ENCODE results near the gene CACNA2D4.
"Not testable (repeated sequence)": the region's sequence is repeated elsewhere in the genome, so short reads cannot be mapped to it uniquely, and the experiment has no call there.

Gene CACNA2D4

GRCh38 chr12:1945502-1945901, 27.1 kb upstream of the CACNA2D4 start:
- H3K27me3 ChIP-seq (ENCODE audit: insufficient read depth, low read length); H3K4me3 ChIP-seq (ENCODE audit: low read length); H3K9ac ChIP-seq (ENCODE audit: low read depth, low read length); H3K9me3 ChIP-seq (ENCODE audit: insufficient read depth, low read depth, low read length); H3K27ac ChIP-seq (ENCODE audit: low read depth, low read length): not testable (repeated sequence)
- H3K4me1 ChIP-seq (ENCODE audit: insufficient read depth, low read length): peaks cover 10% of the 10 kb centered on the region
- H3K36me3 ChIP-seq (ENCODE audit: insufficient read depth, low read length): peaks cover 52% of the 10 kb centered on the region
- WGBS: 91% methylated on average over 4 of the region's 5 CpGs

GRCh38 chr12:1939801-1940607, 21.6 kb upstream of the CACNA2D4 start:
- no peak overlapping the region for H3K9ac ChIP-seq (ENCODE audit: low read depth, low read length)
- no peaks in the 10 kb centered on the region for H3K9me3 ChIP-seq (ENCODE audit: insufficient read depth, low read depth, low read length)
- peaks cover 5% of the 10 kb centered on the region; the same call in 1 of the 2 replicates for H3K4me1 ChIP-seq (ENCODE audit: insufficient read depth, low read length)
- no peak overlapping the region for H3K27ac ChIP-seq (ENCODE audit: low read depth, low read length)
- WGBS: 43% methylated on average over 16 of the region's 16 CpGs
- H3K4me3 ChIP-seq (ENCODE audit: low read length): no peak overlapping the region
- peaks cover 12% of the 10 kb centered on the region for H3K36me3 ChIP-seq (ENCODE audit: insufficient read depth, low read length)
- H3K27me3 ChIP-seq (ENCODE audit: insufficient read depth, low read length): no peaks in the 10 kb centered on the region

- no peak overlapping the region for H3K4me3 ChIP-seq (ENCODE audit: low read length)
- no peaks in the 10 kb centered on the region for H3K9me3 ChIP-seq (ENCODE audit: insufficient read depth, low read depth, low read length)
- no peak overlapping the region for H3K27ac ChIP-seq (ENCODE audit: low read depth, low read length)
- H3K36me3 ChIP-seq (ENCODE audit: insufficient read depth, low read length): peaks cover 12% of the 10 kb centered on the region
- peaks cover 5% of the 10 kb centered on the region; the same call in 1 of the 2 replicates for H3K4me1 ChIP-seq (ENCODE audit: insufficient read depth, low read length)
- no peak overlapping the region for H3K9ac ChIP-seq (ENCODE audit: low read depth, low read length)
- H3K27me3 ChIP-seq (ENCODE audit: insufficient read depth, low read length): no peaks in the 10 kb centered on the region
- WGBS: 94% methylated on average over 10 of the region's 10 CpGs
Observed at GRCh38 chr12:1939331-1939730, 20.9 kb upstream of the CACNA2D4 start.

GRCh38 chr12:1937481-1938224, 19.2 kb upstream of the CACNA2D4 start:
- Histone ChIP-seq H3K4me1 (ENCODE audit: insufficient read depth, low read length) (peaks cover 5% of the 10 kb centered on the region; the same call in 1 of the 2 replicates), H3K27me3 (ENCODE audit: insufficient read depth, low read length) (no peaks in the 10 kb centered on the region), H3K9ac (ENCODE audit: low read depth, low read length) (no peak overlapping the region), H3K36me3 (ENCODE audit: insufficient read depth, low read length) (peaks cover 12% of the 10 kb centered on the region), H3K9me3 (ENCODE audit: insufficient read depth, low read depth, low read length) (no peaks in the 10 kb centered on the region), H3K4me3 (ENCODE audit: low read length) (no peak overlapping the region), H3K27ac (ENCODE audit: low read depth, low read length) (no peak overlapping the region)
- 95% methylated on average over 12 of the region's 12 CpGs for WGBS

GRCh38 chr12:1936406-1937320, 18.2 kb upstream of the CACNA2D4 start:
- H3K27me3 ChIP-seq (ENCODE audit: insufficient read depth, low read length): no peaks in the 10 kb centered on the region
- H3K27ac ChIP-seq (ENCODE audit: low read depth, low read length): no peak overlapping the region
- H3K4me3 ChIP-seq (ENCODE audit: low read length): no peak overlapping the region
- peaks cover 12% of the 10 kb centered on the region for H3K36me3 ChIP-seq (ENCODE audit: insufficient read depth, low read length)
- H3K9ac ChIP-seq (ENCODE audit: low read depth, low read length): no peak overlapping the region
- no peaks in the 10 kb centered on the region for H3K9me3 ChIP-seq (ENCODE audit: insufficient read depth, low read depth, low read length)
- WGBS: 94% methylated on average over 25 of the region's 25 CpGs
- H3K4me1 ChIP-seq (ENCODE audit: insufficient read depth, low read length): peaks cover 5% of the 10 kb centered on the region; the same call in 1 of the 2 replicates

GRCh38 chr12:1935700-1936378, 17.4 kb upstream of the CACNA2D4 start:
- Histone ChIP-seq H3K27ac (ENCODE audit: low read depth, low read length) (no peak overlapping the region), H3K9ac (ENCODE audit: low read depth, low read length) (no peak overlapping the region)
- WGBS: 93% methylated on average over 21 of the region's 21 CpGs

GRCh38 chr12:1935242-1935641, 16.8 kb upstream of the CACNA2D4 start:
- H3K36me3 ChIP-seq (ENCODE audit: insufficient read depth, low read length): peaks cover 6% of the 10 kb centered on the region
- H3K4me3 ChIP-seq (ENCODE audit: low read length): no peak overlapping the region
- no peak overlapping the region for H3K27ac ChIP-seq (ENCODE audit: low read depth, low read length)
- H3K27me3 ChIP-seq (ENCODE audit: insufficient read depth, low read length): no peaks in the 10 kb centered on the region
- H3K9ac ChIP-seq (ENCODE audit: low read depth, low read length): no peak overlapping the region
- peaks cover 5% of the 10 kb centered on the region; the same call in 1 of the 2 replicates for H3K4me1 ChIP-seq (ENCODE audit: insufficient read depth, low read length)
- no peaks in the 10 kb centered on the region for H3K9me3 ChIP-seq (ENCODE audit: insufficient read depth, low read depth, low read length)
- WGBS: 91% methylated on average over 10 of the region's 10 CpGs

More at GRCh38 chr12:1935700-1936378, 17.4 kb upstream of the CACNA2D4 start:
- H3K4me1 ChIP-seq (ENCODE audit: insufficient read depth, low read length): peaks cover 5% of the 10 kb centered on the region; the same call in 1 of the 2 replicates
- H3K27me3 ChIP-seq (ENCODE audit: insufficient read depth, low read length): no peaks in the 10 kb centered on the region
- H3K9me3 ChIP-seq (ENCODE audit: insufficient read depth, low read depth, low read length): no peaks in the 10 kb centered on the region
- H3K4me3 ChIP-seq (ENCODE audit: low read length): no peak overlapping the region
- peaks cover 6% of the 10 kb centered on the region for H3K36me3 ChIP-seq (ENCODE audit: insufficient read depth, low read length)

GRCh38 chr12:1934831-1935230, 16.4 kb upstream of the CACNA2D4 start:
- Histone ChIP-seq H3K4me1 (ENCODE audit: insufficient read depth, low read length) (peaks cover 3% of the 10 kb centered on the region; the same call in 1 of the 2 replicates), H3K9me3 (ENCODE audit: insufficient read depth, low read depth, low read length) (no peaks in the 10 kb centered on the region), H3K4me3 (ENCODE audit: low read length) (no peak overlapping the region), H3K27me3 (ENCODE audit: insufficient read depth, low read length) (no peaks in the 10 kb centered on the region), H3K36me3 (ENCODE audit: insufficient read depth, low read length) (peaks cover 6% of the 10 kb centered on the region; the same call in 1 of the 2 replicates), H3K27ac (ENCODE audit: low read depth, low read length) (no peak overlapping the region), H3K9ac (ENCODE audit: low read depth, low read length) (no peak overlapping the region)
- 93% methylated on average over 12 of the region's 12 CpGs for WGBS

- no peak overlapping the region for H3K9ac ChIP-seq (ENCODE audit: low read depth, low read length)
- H3K36me3 ChIP-seq (ENCODE audit: insufficient read depth, low read length): peaks cover 6% of the 10 kb centered on the region; the same call in 1 of the 2 replicates
- no peak overlapping the region for H3K27ac ChIP-seq (ENCODE audit: low read depth, low read length)
- H3K9me3 ChIP-seq (ENCODE audit: insufficient read depth, low read depth, low read length): no peaks in the 10 kb centered on the region
- H3K4me3 ChIP-seq (ENCODE audit: low read length): no peak overlapping the region
- no peaks in the 10 kb centered on the region for H3K27me3 ChIP-seq (ENCODE audit: insufficient read depth, low read length)
- H3K4me1 ChIP-seq (ENCODE audit: insufficient read depth, low read length): no peaks in the 10 kb centered on the region
- 89% methylated on average over 5 of the region's 5 CpGs for WGBS
Observed at GRCh38 chr12:1934068-1934467, 15.6 kb upstream of the CACNA2D4 start.

- WGBS: 87% methylated on average over 15 of the region's 16 CpGs
- Histone ChIP-seq H3K27ac (ENCODE audit: low read depth, low read length) (no peak overlapping the region), H3K36me3 (ENCODE audit: insufficient read depth, low read length) (0 out of 2 replicates have a peak, but pooled peaks cover 2% of the 10 kb centered on the region), H3K9ac (ENCODE audit: low read depth, low read length) (no peak overlapping the region), H3K4me3 (ENCODE audit: low read length) (no peak overlapping the region), H3K9me3 (ENCODE audit: insufficient read depth, low read depth, low read length) (no peaks in the 10 kb centered on the region), H3K4me1 (ENCODE audit: insufficient read depth, low read length) (no peaks in the 10 kb centered on the region), H3K27me3 (ENCODE audit: insufficient read depth, low read length) (no peaks in the 10 kb centered on the region)
Observed at GRCh38 chr12:1933342-1934051, 15.0 kb upstream of the CACNA2D4 start.
